Dermis microvascular lymphatic vessel endothelial cell (primary cell): Measurements from ENCODE around the gene SLC3A2. TPM values are rescaled to one million over a fixed set of nuclear protein-coding genes. Genes with fewer than 3 reads are reported as not detected.
A peak's percentile ranks its signal among the peaks of the same experiment; 100 is the strongest.

Experiments used
- DNase-seq, 2 donors: peaks; one replicate each; pipeline versions ENCODE4 v3.0.0 to v3.0.0-alpha.2; 2010; ENCODE audit warnings: low read depth in 2 of 2
- total RNA-seq: library from RNA; depleted of rRNA; stranded (reverse); fragments of >200 nt; gene quantifications from 2 replicates; pipeline ENCODE4 v1.2.1, GENCODE V29; 2014

Gene SLC3A2
- total RNA-seq, 1 donor from 2014 or later, result 48.4 TPM

DNA sequence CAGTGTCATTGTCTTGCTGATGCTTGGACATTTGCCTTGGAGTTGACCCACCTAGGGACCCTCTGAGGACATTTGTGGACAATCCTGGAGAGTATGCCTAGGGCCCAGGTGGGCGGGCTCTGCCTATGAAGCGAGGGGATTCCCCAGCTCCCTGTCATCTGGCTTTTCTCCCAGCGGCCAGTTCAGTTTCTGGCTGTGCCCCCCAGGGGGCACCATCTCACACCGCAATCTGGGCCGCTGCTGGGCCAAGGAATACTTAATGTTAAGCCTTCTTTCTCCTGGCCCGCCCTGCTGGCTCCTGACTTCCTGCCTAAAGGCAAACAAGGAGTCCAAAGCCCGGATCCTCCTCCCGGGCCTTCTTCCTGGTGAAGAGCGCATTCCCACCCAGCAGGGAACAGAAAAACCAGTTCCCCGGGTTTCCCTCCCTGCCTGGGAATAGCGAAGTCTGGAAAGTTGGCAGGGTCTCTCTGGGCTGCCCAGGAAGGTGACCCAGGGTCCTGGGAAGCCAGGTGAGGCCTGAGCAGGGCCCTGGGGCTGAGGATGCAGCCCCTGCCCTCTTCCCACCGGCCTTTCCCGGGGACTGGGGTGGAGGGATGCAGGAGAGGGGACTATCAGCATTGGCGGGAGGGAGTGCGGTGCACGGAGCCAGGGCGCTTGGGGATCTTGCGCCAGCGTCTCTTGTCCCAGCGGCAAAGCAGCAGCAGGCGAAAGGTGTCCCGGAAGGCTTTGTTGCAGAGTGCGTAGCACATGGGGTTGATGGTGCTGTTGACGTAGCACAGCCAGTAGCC is 28.6 kb downstream of the SLC3A2 start:
- DNase-seq, result peak; percentile 25 to 75

DNA sequence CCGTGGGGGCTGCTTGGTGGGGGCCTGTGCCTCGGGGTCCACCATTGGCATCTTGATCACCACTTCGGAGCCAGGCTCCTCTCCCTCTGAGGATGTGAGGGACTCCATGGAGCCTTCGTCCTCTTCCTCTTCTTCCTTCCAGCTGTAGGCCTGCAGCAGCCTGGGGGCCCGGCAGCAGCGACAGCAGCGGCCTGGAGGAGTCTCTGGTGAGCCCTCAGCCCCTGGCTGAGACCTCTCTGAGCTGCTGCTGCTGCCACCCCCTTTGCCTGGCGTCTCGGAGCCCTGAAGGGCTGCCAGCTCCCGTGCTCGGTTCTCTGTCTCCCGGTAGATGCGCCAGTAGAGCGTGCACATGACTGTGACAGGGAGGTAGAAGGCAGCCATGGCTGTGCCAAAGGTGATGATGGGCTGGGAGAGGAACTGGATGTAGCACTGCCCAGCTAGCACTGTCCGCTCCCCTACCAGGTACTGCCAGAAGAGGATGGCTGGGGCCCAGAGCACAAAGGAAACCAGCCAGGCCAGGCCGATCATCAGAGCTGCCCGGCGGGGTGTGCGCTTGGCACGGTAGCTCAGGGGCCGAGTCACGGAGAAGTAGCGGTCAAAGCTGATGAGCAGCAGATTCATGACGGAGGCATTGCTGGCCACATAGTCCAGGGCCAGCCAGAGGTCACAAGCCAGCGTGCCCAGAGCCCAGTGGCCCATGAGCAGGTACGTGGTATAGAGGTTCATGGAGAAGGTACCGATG is 29.6 kb downstream of the SLC3A2 start:
- DNase-seq, result no peak

DNA sequence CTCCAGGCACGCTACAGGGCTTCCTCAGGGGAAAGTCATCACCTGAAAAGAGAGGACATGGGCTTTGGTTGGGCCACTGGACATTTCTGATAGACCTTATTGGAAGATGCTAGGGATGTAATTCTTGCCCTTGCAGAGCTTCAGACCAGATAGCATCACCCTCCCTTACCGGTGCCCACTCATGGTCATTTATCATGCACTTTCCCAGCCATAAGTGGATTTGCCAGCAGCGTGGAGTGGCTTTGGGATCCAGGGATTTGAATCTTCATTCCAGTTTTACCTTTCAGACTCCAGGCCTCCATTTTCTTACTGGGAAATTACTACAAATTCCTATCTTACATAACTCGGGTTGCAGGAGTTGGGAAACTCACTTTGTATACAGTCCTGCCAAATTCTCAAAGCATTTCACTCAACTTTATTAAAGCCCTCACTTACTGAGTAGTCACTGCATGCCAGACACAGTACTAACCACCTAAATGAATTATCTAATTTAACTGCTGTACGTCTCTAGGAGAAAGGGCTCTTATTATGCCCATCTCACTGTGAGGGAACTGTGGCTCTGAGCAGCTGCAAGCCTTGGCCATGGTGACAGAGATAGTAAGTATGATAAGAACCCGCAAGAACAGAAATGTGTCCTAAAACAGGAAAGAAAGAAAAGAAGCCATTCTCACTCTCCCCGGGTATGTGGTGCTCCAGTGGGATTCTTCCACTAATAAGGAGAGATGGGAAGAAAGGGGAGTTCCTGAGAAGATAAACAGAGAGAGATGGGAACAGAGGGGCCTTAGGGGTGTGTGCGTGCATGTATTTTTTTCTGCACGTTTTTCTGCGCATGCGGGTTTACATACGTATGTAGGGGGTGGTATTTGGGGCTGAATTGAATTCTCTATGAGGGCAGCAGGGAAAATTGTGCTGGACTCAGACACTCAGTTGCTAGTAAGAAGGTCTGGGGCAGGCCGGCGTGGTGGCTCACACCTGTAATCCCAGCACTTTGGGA is 30.7 kb downstream of the SLC3A2 start:
- no peak for DNase-seq

DNA sequence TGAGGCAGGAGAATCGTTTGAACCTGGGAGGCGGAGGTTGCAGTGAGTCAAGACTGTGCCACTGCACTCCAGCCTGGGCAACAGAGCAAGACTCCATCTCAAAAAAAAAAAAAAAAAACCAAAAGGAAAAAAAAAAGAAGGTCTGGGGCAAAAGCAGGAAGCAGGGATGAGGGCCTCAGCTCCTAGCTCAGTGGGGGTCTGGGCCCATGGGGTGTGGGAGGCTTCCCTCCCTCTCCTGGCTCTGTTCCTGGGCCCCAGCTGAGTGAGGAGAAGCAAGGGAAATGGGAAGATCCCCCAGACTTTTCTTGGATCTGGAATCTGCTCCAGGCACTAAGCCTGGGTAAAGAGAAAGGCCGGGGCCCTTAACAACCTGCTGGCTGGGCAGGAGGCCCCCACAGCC is 31.6 kb downstream of the SLC3A2 start:
- DNase-seq, result no peak

DNA sequence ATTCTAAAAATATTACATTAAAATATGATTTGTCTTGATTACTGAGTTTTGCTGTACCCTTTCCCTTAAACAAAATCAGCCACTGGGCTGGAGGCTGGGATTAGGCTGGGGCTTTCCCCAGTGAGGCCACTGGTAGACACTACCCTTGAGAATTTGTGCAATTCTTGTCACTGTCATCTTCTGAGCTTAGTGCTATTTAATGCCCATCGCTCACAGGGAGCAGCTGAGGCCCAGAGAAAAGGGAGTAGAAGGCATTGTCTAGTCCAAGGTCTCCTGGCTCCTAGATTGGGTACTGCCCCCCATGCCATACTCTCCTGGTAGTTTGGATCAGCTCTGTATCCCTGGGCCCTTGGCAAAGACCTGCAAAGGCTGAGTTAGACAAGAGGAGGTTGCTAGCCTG is 33.7 kb downstream of the SLC3A2 start:
- DNase-seq, result no peak

DNA sequence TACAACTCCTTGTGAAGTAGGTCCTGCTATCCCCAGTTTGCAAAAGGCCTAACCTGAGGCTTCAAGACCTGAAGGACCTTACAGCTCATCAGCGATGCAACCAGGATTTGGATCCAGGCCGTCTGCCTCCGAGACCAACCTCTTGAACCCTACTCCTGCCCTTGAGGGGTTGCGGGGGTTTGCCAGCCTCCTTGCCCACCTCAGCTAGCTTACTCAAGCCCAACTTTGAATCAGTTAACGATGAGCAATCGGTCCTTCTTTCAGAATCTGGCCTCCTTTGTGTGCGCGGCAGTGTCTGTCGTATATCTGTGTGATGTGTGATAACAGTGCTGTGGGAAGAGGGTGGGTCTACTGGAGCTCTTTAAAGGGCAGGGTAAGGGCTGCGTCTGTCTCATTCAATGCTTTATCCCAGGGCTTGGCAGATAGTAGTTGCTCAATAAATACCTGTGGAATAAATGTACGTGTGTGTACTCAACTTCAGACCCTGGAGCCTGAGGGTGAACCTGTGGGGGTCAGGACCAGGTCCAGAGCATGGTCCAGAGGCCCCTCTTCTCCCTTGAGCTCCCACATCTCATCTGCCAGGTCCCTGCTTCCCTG is 37.3 kb downstream of the SLC3A2 start:
- no peak for DNase-seq

DNA sequence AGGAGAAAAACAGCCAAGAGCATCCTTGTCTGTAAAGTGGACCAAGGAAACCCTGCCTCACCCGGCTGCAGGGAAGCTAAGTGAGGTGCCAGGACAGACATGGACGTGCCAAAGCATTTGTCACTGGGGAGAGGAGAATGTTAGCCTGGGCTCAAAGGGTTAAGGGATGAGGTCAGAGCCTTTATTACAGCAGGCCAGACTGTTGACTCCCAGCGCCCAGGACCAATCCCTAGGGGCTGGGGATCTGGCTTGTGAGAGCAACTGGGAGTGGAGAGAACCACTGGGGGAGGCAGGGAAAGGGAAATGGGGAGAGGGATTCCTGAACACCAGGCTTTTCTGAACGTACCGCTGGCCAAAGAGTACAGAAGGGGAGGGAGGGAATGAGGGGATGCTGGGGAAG is 37.8 kb downstream of the SLC3A2 start:
- DNase-seq, result no peak

DNA sequence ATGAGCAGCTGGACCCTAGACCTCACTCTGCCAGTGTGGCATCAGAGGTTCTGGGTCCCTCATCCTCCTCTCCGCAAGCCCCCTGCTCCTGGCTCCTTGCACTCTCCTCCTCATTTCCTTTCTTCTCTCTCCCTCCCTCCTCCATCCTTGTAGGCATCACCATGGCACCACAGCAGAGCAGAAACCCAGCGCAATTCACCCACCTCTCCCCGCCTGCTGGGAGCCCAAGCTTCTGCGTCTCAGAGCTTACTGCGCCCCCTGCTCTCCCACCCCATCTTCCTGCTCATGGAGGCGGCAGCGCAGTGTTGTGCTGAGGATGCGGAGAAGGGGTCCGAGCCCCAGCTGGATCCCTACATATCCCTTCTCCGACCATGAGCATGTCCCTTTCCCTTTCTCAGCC is 38.8 kb downstream of the SLC3A2 start:
- DNase-seq, result no peak

DNA sequence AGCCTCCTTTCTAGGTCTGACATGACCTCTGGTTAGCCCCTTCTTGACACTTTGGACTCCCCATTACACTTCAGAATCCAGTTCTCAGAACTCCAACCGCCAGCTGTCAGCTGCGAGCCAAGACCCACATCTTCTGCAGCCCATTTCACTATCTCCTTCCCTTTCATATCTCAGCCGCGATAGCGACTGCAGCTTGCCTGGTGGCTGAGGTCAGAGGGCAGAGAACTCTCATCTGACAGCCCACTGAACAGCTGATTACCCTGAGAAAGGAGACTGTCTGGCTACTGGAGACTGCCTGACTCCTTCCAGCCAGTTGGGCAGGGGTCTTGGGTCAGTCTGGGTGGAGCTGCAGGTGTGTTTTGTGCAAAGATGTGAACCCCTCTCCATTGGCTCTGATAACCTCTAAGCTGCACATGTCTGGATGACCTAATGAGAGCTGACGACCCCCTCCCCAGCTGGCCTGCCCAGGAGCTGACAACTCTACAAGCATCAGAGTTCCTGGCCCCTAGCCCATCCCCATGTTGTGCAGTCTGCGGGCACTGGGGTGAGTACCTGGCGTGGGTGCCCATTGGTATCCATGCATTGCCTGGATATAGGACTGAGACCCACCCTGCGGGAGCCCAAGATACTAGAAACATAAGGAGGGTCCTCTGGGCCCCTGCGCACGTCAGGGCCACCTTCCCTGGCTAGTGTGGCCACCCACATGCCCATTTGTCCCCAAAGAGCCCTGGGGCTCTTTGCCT is 39.4 kb downstream of the SLC3A2 start:
- no peak for DNase-seq

DNA sequence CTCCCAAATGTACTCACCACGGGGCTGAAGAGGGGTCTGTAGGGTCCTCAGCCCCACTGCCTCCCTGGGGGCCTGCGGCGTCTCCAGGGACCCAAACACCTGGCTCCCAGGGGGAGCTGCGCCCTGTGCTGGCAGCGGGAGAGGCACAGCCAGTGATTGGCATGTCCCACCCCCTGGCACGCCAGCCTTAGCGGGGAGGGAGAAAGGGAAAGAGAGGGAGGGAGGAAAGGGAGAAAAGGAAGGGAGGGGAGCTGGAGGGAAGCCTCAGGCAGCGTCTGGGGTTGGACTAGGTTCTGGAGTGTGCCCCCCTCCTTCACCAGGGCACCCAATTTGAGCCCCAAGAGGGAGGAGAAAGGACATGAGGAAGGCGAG is 40.5 kb downstream of the SLC3A2 start, which contains the start of gene CHRM1:
TSS of gene CHRM1 (minus strand) at position 163 of the 372 bp plus-strand sequence. CDS start 10,263 bp downstream, outside the sequence.
- DNase-seq, result no peak

DNA sequence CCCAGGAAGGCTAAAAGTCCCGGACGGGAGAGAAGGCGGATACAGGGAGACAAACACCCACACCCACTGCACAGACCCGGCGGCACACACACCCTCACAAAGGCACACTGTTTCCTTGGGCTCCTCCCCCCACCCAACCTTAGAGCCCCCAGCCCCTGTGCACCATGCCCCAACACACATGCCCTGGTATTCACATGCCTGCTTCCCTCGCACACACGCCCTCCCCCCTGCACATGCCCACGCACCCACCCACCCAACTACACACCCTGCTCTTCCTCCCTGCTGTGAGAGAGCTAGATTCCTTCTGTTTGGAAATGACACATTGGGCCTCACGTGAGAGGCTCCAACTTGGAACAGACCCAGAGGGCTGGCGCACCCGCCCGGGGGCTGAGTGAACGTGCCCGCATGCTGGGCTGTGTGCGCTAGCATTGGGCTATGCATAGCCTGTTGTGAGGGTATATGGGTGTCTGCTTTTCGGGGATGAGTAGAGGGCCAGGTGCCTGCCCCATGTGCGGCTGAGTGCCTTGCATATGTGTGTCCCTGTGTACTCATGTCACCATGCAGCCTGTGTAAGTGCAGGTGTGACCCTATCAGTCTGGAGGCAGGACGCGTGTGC is 41.0 kb downstream of the SLC3A2 start:
- DNase-seq, result peak in 1 of 2 donors; percentile 5

DNA sequence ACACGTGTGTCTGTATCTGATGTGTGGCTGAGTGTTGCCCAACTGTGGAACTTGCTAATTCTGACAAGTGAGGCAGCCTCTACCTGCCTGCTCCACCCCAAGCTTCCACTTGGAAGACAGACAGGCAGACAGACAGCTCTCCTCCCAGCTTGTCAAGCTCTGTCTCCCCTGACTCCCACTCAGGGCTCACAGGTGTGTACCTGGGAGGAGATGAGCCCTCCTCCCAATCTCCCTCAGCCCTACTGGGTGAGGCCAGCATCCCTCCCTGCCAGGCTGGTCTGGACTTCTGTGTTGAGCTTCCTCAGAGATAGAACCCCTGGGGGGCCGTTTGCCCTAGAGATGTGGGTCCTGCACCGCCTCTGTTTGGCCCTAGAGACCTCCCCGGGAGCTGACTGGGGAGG is 41.5 kb downstream of the SLC3A2 start:
- DNase-seq, result no peak

DNA sequence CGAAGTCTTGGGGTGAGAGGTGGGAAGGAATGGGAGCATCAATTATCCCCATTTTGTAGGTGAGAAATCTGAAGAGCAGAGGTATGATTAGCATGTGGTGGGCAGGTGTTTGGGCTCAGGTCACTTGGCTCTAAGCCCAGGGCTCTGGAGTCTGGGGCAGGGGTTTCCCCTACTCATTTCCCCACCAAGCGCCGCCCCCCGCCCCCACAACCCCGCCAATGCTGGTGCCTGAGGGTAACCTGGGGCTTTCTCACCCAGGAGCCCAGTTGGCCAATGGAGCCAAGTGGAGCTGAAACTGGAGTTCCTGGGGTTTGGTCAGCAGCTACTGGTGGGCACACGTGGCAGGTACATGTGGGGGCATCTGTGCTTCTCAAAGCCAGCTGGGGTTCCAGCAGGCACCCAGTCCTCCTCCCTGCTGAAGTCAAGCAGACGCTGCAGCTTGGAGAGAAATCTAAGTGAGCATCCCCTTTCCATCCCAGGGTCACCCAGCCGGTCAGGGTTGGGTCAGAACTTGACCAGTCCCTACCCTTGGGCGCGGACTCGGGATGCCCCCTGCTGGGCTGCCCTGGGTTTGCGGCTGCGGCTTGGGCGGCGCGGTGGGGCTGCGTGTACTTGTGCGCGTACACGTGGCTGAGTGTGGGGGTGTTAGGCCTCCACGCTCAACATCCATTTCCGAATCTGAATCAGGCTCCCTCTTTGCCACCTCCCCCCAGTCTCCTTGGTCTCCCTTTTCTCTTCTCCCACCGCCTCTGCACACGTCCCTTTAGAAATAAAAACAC is 42.1 kb downstream of the SLC3A2 start:
- DNase-seq, result no peak

DNA sequence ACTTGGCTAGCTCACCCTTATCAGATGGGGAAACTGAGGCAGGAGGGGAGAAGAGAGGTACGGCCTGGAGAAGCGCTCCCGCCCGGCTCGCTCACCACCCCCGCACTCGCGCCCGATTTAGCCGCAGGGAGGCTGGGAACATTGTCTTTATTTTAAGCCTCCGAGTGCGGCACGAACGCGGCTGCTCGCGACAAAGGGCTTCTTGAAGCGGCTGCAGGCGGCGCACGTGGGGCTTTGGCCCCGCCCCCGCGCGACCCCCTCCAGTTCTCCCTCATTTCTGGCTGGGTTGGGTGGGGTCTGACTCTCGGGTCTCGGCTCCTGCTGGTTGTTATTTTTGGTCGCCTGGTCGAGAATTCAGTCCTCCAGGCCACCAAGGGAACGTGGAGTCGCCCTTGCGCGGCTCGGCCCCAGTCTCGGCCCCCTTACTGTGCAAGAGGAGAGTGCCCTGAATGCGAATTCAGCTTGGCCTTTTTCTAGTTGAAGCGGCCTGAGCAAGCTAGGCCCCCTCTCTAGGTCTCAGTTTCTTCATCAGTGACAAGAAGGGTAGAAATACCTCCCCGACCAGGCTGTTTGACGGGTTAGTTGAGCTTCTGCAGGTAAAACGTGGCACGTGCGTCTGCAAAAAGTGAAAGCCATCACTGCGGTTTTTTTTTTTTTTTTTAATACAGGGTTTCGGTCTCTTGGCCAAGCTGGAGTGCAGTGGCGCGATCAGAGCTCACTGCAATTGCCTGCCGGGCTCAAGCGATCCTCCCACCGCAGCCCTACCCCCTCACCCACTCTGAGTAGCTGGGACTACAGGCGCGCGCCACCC is 43.1 kb downstream of the SLC3A2 start:
- no peak for DNase-seq

DNA sequence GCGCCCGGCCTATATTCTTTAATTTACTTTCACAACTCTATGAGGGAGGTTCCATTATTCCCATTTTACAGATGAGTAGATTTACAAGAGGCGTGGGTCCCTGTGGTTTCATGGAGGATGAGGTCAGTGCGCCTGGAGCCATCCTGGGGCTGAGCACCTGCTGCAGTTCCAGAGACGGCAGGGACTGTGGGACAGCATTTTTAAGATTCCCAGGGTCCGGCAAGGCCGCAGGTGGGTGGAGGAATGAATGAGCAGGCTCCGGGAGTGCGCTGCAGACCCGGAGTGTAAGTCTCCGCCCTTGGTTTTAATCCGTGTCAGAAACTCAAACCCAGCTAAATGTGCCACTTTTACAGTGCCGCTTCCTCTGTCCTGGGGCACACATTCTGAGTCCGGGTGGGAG is 44.6 kb downstream of the SLC3A2 start:
- no peak for DNase-seq

DNA sequence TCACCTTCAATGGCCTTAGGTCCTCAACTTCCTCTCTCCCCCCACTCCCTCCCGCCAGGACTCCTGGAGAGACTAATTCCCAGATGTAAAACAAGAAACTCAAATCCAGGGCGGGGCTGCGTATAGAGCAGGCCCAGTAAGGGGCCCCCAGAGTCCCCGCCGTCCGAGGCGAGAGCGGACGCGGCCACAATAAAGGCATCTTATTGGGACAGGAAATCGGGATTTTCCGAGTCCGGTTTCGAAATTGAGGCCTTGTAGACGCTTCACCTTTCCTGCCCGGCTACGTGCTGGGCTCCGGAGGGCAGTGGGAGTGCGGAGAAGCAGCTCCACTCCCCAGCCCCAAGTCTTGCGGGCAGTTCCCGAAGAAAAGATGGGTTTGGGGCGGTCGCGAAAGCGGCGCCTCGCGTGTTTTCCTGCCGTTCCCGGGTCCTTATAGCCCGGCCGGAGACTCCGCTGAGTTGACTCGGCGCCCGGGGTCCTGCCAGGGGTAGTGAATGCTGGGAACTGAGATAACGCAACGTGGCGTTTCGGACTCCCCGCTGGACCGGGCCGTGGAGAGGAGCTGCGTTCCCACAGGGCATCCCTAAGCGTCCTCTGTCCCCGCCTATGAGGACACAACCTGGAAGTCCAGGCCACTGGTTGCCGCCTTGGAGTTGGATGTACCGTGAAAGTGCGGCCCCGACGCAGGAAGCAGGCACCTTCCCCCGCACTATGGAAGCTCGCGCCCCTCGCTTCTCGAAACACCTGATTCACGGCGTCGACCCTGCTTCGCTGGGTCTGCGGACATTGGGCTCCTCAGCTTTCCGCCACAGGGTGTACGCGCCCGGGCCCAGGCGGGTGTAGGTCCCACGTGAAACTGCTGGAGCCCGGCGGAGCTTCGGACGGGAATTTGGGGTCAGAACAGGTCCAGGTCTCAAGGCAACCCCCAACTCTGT is 45.3 kb downstream of the SLC3A2 start:
- no peak for DNase-seq

DNA sequence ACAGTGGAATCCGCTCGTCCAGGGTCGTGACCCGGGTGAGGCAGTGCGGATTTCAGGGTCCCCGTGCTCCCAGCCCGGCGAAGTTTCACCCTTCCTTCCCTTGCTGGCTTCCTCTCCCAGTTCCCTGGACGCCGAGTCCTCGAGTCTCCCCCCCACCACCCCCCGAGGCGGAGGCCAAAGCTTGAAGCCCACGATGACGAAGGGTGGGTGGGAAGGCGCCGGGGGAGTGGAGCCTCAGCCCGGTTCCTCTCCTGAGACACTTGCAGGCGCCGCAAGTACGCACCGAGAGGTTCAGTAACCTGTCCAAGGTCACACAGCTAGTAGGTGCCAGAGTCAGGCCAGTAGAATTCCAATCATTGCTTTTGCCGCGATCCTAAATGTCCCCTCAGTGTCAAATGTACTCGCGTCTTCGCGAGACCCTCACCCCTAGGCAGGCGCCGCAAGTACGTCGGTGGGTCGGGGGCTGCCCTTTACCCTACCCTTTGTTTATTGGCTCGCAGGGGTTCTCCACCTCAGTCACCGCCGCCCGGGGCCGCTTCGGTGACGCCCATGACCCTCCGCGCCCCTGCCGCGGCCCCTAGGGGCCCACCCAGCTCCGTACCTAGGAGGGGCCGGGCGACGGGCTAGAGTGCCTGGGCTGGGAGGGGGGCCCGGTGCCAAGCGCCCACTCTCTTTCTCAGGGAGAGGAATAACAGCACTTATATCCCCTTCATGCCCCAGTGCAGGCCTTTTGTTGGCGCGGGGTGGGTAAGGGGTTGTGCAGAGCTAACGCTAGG is 46.2 kb downstream of the SLC3A2 start:
- DNase-seq, result no peak
